SK-N-SH (cell line): ENCODE results near the gene PROC.

Source experiments
- CTCF ChIP-seq: fragments of 200-600 bp; sonication (generic); IDR thresholded peaks from 2 replicates; pipeline ENCODE4 v1.6.1; 2017; ENCODE audit warnings: antibody characterized with exemption, mild to moderate bottlenecking, moderate library complexity
- JUND ChIP-seq: IDR thresholded peaks from 2 replicates; pipeline ENCODE4 v1.4.0; 2012
- MAX ChIP-seq: IDR thresholded peaks from 2 replicates; pipeline ENCODE4 v1.4.0; 2012; ENCODE audit warnings: low read depth
- RFX5 ChIP-seq: IDR thresholded peaks from 2 replicates; pipeline ENCODE4 v1.6.1; 2012; ENCODE audit warnings: mild to moderate bottlenecking, improper control_type of control experiment, low read length
- USF1 ChIP-seq: IDR thresholded peaks from 2 replicates; pipeline ENCODE4 v1.4.0; 2012; ENCODE audit warnings: low read depth, borderline replicate concordance

DNA sequence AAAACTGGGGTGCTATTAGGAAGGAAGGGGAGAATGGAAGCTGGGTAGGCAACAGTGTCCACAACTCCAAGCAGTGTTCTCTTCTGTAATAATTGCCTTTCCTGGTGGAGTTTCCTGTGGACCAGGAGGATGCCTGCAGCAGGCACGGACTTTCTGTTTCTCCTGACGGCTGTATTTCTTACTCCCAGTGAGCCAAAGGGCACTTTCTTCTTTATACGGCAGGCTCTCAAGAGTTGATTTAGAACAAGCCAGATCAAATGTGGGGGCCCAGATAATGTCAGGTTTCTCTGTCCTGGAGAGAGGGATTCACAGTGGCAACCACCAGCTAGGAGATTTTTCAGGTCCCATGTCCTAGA, 13.0 kb upstream of the PROC start:
- no peak for TF ChIP-seq CTCF
- TF ChIP-seq USF1, result no peak
- no peak for TF ChIP-seq RFX5
- TF ChIP-seq JUND, result no peak
- no peak for TF ChIP-seq MAX
